Activated CD4-positive, alpha-beta T cell treated with anti-CD3 and anti-CD28 coated beads for 4 hours (primary cell): ENCODE results near the gene TNC.

Source experiments
- DNase-seq, 2 donors: peaks; one replicate each; pipeline ENCODE4 v3.0.0-alpha.2; 2020

The TNC gene

GRCh38 chr9:115005322-115005721 is 112.6 kb downstream of the TNC start:
- no peak for DNase-seq

- DNase-seq, result no peak
Measured at GRCh38 chr9:115004545-115004944, 113.4 kb downstream of the TNC start.

DNA sequence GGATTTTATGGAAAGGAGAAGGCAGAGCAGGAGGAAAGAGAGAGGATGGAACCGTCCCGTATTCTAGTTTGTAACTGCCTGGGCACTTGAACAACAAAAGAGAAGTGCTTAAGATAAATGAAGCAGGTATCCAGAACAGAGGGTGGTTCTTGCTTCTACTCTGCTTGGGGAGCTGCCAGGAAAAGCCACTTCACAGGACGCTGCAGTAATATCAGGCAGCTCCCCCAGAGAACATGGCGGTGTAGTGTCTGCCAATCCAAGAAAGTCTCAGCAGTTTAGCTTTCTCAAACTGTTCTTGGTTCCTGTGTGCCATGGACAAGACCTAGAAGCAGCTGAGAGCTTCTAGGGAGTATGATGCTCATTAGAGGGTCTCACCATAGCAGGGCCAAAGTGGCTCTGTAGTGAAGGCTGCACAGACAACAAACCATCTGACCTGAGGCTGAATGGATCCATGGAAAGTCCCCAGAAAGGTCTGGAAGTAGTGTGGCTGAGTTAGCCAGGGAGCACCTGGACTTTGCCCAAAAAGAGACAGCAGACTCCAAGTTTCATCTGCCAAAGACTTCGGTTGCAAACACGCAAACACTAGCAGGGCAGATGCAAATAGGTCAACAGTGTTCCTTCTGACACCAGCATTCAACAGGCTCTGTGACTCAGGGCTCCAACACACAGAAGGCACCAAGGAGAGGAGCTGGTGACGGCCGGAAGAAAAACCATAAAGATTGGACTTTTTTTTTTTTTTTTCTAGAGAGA is 115.4 kb downstream of the TNC start:
- no peak for DNase-seq

- DNase-seq, result no peak
Measured at GRCh38 chr9:115000217-115000639, 117.7 kb downstream of the TNC start.

DNA sequence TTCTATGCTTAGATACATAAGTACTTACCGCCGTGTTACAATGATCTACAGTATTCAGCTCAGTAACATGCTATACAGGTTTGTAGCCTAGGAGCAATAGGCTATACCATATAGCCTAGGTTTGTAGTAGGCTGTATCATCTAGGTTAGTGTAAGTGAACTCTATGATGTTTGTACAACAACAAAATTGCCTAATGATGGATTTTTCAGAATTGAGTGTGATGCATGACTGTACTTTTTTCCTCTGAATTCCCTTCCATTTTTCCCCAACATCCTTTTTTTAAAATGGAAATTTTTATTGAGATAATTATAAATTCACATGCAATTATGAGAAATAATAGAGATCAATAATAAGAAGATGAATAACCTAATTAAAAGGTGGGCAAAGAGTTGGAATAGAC is 119.6 kb downstream of the TNC start:
- DNase-seq, result no peak

GRCh38 chr9:114995681-114996221 is 122.2 kb downstream of the TNC start:
- no peak for DNase-seq

GRCh38 chr9:114994768-114995167 is 123.2 kb downstream of the TNC start:
- DNase-seq, result no peak

DNA sequence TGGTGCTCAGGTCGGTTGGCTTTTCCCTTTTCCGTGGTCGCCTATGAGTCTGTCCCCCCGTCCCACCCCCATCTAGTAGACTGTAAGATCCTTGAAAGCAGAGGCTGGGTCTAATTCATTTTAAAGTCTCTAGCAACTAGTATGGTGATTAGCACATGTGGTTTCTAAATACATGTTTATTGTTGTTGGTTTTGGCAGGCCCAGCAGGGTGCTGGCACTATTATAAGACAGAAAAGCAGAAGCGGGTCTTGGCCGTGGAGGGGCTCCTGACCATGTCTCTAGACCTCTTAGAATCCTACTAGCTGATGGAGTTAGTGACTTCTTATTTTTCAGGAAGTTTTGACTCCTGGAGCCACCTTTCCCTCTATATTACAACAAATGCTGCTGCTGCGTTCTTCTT is 126.1 kb downstream of the TNC start:
- no peak for DNase-seq

- DNase-seq, result no peak
Measured at GRCh38 chr9:114990901-114991300, 127.1 kb downstream of the TNC start.

DNA sequence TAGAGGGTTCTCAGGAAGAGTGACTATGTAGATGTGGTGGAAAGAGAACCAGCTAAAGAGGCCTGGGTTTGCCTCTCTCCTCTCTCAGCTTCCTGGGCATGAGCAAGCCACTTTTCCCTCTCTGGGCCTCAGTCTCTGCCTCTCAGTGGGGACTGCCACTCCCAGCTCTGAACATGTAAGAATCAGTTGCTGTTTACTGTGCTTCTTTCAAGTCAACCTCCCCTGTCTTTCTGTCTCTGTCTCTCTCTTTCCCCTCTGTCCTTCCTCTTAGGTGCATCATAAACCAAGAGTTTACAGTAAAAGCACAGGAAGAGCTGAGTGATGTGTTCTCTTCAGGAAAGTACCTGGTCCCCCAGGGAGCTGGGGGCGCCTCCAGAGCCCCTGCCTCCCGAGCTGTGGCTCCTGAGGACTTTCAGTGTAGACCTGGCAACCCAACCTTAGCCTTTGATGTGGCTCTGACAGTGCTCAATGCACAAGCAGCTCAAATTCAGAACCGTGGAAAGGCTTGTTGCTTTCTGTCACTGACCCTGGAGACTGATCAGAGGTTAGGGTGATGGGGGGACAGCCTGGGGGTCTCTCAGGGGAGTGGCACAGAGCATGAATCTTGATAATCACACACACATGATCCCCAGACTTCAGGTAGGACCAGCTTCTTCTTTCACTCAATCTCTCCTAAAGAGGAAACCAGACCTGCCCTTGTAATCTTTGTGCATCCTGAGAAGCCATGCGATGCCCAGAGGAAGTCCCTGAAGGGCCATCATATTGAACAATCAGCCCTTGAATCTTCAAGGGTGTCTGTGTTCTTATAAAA is 128.2 kb downstream of the TNC start:
- peak; percentile 53 to 58 for DNase-seq

DNA sequence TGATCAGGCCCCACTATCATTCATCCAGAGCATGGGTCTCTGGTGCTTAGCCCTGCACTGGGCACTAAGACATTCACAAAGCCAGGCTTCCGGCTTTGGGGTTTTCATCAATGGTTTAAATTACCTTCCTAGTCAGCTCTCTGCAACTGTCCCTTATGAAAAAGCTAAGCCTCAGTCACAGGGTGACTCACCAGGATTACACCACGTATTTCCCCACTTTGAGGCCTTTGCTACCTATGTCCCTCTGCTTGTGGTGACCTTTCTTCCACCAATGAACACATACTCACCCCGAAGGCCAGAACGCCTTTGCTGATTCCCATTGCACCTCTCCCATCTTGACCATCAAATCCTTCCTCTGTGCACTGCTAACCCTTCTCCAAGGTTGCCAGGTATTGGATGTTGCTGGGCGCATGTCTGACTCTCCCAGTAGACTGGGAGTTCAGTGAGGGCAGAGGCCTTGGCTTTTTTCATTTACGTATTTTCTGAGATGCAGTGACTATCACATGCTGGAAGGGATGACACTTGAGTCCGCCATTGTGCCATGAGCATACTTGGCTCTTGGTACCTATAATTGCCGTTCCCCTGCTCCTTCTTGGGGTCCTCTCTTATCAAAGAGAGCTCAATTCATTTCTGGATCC is 128.9 kb downstream of the TNC start:
- peak in 1 of 2 donors; percentile 13 for DNase-seq

GRCh38 chr9:114987116-114987515 is 130.8 kb downstream of the TNC start:
- DNase-seq, result no peak

GRCh38 chr9:114985959-114986501 is 131.9 kb downstream of the TNC start:
- no peak for DNase-seq

GRCh38 chr9:114981063-114981462 is 136.9 kb downstream of the TNC start:
- DNase-seq, result no peak

- DNase-seq, result no peak
Measured at GRCh38 chr9:114973216-114973615, 144.7 kb downstream of the TNC start.

- DNase-seq, result no peak
Measured at GRCh38 chr9:114972510-114973136, 145.3 kb downstream of the TNC start.
